ENCODE measurements around the gene CEP83.

The CEP83 gene

DNA sequence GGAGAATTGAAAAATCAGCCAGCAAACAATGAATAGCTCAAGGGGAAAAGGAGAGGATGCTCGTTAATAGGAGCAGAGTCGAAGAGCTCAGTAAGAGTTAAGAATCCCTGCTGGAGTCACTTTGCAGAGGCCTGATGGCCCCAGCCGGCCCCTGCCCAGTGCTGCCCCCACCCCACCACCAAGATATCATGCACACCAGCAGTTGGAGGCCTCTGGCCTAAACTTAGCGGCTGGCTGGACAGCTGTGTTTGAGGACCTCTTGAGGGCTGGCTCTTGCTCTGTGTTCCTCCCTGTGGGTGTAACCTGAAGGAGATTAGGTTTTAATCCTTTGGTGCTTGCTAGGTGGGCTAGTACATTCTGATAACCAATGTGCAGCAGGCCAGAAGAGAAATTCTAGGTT, 169.3 kb downstream of the CEP83 start:
- H2AFZ ChIP-seq (ENCODE audit: low read depth, low read length) = no peak overlapping the region

DNA sequence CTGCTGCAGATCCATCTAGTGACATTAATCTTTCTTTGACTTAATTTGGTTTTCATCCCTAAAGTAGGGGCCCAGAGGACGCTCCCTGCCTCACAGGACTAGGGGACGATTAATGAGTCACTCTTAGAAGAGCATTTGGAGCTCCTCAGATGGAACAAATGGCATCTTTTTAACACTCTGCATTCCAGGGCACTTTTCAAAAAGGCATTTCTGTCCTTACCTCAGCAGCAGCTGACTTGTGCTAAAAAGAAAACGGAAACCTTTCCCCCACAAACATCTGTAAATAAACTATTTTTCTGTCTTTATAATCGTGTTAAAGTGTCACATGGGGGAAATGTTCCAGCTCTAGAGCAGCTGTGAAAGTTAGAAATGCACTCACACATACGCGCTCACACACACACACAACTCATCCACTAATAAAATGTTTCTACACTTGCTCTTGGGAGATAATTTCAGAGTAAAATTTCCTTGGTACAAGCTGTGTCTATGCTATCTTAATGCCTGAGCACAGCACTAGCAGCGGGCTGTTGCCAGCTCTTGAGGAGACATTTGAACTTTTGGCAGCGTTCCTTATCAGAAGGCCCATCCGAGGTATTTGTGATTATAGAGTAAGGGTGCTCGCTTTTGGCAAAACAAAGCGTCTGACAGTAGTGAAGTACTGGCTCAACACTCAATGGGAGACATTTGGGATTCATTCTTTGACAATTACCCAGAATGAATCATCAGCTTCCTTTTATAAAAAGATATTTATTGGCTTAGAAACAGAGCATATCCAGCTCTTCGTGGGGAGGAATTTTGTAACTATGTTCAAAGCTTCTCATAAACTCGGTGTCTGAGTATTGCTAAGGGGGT, 170.0 kb downstream of the CEP83 start:
- no peaks in the 10 kb centered on the region for H3K4me1 ChIP-seq (ENCODE audit: insufficient read depth, low read length)
- peaks cover 3% of the 10 kb centered on the region; the same call in 1 of the 2 replicates for H3K36me3 ChIP-seq (ENCODE audit: insufficient read depth, low read length)
- ATAC-seq (ENCODE audit: insufficient read depth, low read depth) (no peak; the same call in 2 of the 3 replicates), DNase-seq (no peak)
- no peaks in the 10 kb centered on the region for H3K27me3 ChIP-seq (ENCODE audit: insufficient read depth, low read length, poor library complexity)
- no peaks in the 10 kb centered on the region for H3K9me3 ChIP-seq (ENCODE audit: insufficient read depth, low read length, severe bottlenecking)
- no peak for TF ChIP-seq EZH2 (IDR thresholded peaks at IDR 0.05; ENCODE audit: borderline replicate concordance, low read depth, low read length, severe bottlenecking)
- TF ChIP-seq, protein P1, sequence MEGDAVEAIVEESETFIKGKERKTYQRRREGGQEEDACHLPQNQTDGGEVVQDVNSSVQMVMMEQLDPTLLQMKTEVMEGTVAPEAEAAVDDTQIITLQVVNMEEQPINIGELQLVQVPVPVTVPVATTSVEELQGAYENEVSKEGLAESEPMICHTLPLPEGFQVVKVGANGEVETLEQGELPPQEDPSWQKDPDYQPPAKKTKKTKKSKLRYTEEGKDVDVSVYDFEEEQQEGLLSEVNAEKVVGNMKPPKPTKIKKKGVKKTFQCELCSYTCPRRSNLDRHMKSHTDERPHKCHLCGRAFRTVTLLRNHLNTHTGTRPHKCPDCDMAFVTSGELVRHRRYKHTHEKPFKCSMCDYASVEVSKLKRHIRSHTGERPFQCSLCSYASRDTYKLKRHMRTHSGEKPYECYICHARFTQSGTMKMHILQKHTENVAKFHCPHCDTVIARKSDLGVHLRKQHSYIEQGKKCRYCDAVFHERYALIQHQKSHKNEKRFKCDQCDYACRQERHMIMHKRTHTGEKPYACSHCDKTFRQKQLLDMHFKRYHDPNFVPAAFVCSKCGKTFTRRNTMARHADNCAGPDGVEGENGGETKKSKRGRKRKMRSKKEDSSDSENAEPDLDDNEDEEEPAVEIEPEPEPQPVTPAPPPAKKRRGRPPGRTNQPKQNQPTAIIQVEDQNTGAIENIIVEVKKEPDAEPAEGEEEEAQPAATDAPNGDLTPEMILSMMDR (IDR thresholded peaks at IDR 0.05; ENCODE audit: borderline replicate concordance, extremely low read depth, low read length, poor library complexity, severe bottlenecking) = no peak
- H2AFZ ChIP-seq (ENCODE audit: low read depth, low read length) = no peak overlapping the region
- H3K79me2 ChIP-seq (ENCODE audit: insufficient read depth, low read length) = no peaks in the 10 kb centered on the region
- no peak overlapping the region for H3K9ac ChIP-seq (ENCODE audit: low read depth, low read length)
- H4K20me1 ChIP-seq (ENCODE audit: insufficient read depth, low read length) = no peaks in the 10 kb centered on the region
- no peak overlapping the region for H3K4me2 ChIP-seq (ENCODE audit: insufficient read depth, low read length)
- H3K27ac ChIP-seq (ENCODE audit: low read length) = no peak overlapping the region
- no peak overlapping the region for H3K4me3 ChIP-seq (ENCODE audit: low read depth in 1 of 2, low read length in 2 of 2)

More for the DNA sequence above, 169.3 kb downstream of the CEP83 start:
- no peak overlapping the region for H3K9ac ChIP-seq (ENCODE audit: low read depth, low read length)
- H3K27ac ChIP-seq (ENCODE audit: low read length) = no peak overlapping the region
- DNase-seq = no peak
- no peaks in the 10 kb centered on the region for H3K4me1 ChIP-seq (ENCODE audit: insufficient read depth, low read length)
- no peaks in the 10 kb centered on the region for H3K9me3 ChIP-seq (ENCODE audit: insufficient read depth, low read length, severe bottlenecking)
- H3K79me2 ChIP-seq (ENCODE audit: insufficient read depth, low read length) = no peaks in the 10 kb centered on the region
- no peaks in the 10 kb centered on the region for H4K20me1 ChIP-seq (ENCODE audit: insufficient read depth, low read length)
- no peak overlapping the region for H3K4me2 ChIP-seq (ENCODE audit: insufficient read depth, low read length)
- ATAC-seq (ENCODE audit: insufficient read depth, low read depth) = no peak
- TF ChIP-seq EZH2 (IDR thresholded peaks at IDR 0.05; ENCODE audit: borderline replicate concordance, low read depth, low read length, severe bottlenecking) = no peak
- TF ChIP-seq, protein P1 (IDR thresholded peaks at IDR 0.05; ENCODE audit: borderline replicate concordance, extremely low read depth, low read length, poor library complexity, severe bottlenecking) = no peak
- no peaks in the 10 kb centered on the region for H3K27me3 ChIP-seq (ENCODE audit: insufficient read depth, low read length, poor library complexity)
- peaks cover 3% of the 10 kb centered on the region; the same call in 1 of the 2 replicates for H3K36me3 ChIP-seq (ENCODE audit: insufficient read depth, low read length)
- H3K4me3 ChIP-seq (ENCODE audit: low read depth in 1 of 2, low read length in 2 of 2) = no peak overlapping the region

DNA sequence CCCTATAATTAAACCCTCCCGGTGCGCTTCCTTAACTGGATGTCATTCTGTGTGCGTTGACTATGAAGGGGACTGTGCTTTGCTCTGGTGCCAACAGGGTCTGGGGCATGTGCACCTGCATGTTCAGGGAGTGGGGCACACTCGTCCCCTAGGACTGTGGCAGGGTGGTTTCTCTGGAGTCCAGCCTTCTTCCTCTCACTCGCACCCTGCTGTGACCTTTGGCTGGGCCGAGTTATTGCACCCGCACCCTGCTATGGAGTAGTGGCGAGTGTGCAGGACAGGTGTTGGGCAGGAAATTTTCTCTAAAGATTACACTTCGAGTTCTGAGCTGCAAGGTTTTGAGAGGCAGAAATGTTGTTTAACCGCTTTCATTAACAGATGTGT, 172.4 kb downstream of the CEP83 start:
- Histone ChIP-seq H3K27me3 (ENCODE audit: insufficient read depth, low read length, poor library complexity) (no peaks in the 10 kb centered on the region), H3K36me3 (ENCODE audit: insufficient read depth, low read length) (0 out of 2 replicates have a peak, but pooled peaks cover 3% of the 10 kb centered on the region), H3K79me2 (ENCODE audit: insufficient read depth, low read length) (no peaks in the 10 kb centered on the region), H3K4me3 (ENCODE audit: low read depth in 1 of 2, low read length in 2 of 2) (no peak overlapping the region), H3K9ac (ENCODE audit: low read depth, low read length) (no peak overlapping the region), H3K27ac (ENCODE audit: low read length) (no peak overlapping the region), H3K4me2 (ENCODE audit: insufficient read depth, low read length) (no peak overlapping the region), H2AFZ (ENCODE audit: low read depth, low read length) (no peak overlapping the region), H3K4me1 (ENCODE audit: insufficient read depth, low read length) (no peaks in the 10 kb centered on the region), H4K20me1 (ENCODE audit: insufficient read depth, low read length) (no peaks in the 10 kb centered on the region), H3K9me3 (ENCODE audit: insufficient read depth, low read length, severe bottlenecking) (no peaks in the 10 kb centered on the region)
- TF ChIP-seq, protein P1 (IDR thresholded peaks at IDR 0.05; ENCODE audit: borderline replicate concordance, extremely low read depth, low read length, poor library complexity, severe bottlenecking) = no peak
- no peak for TF ChIP-seq EZH2 (IDR thresholded peaks at IDR 0.05; ENCODE audit: borderline replicate concordance, low read depth, low read length, severe bottlenecking)
- DNase-seq (no peak), ATAC-seq (ENCODE audit: insufficient read depth, low read depth) (no peak)

Data from DND-41 (cell line).